H1 (cell line): Measurements from ENCODE around the gene CRYM. TPM values are rescaled to one million over a fixed set of nuclear protein-coding genes. Genes with fewer than 3 reads are reported as not detected.

Source experiments
- CTCF ChIA-PET: fragments of 300-600 bp; sonication (Branson Sonifier 250); formaldehyde crosslinking; loops from one replicate; lab custom pipeline; 2021; ENCODE audit not compliant: partially characterized antibody; lab: Charles Lee
- POLR2A ChIA-PET: fragments of 300-600 bp; sonication (Branson Sonifier 250); formaldehyde crosslinking; loops from one replicate; lab custom pipeline; 2021; ENCODE audit warnings: inconsistent platforms; ENCODE audit not compliant: partially characterized antibody; lab: Charles Lee
- DNase-seq, 2 experiments: peaks; one replicate each; pipeline versions ENCODE4 v3.0.0 to v3.0.0-alpha.2; 2010 to 2022; ENCODE audit warnings: low spot score in 2 of 2, low read depth in 1 of 2, mixed read lengths in 1 of 2
- FAIRE-seq: peaks from 2 replicates; lab custom pipeline; 2011; peaks lifted over from hg19 to GRCh38; lab: Jason Lieb, UNC
- H2AFZ ChIP-seq: 2 replicates; pipeline ENCODE4 v1.8.1; 2012; ENCODE audit warnings: low read length, inconsistent platforms
- H2AK5ac ChIP-seq: 2 replicates; pipeline ENCODE4 v1.6.1; 2013; ENCODE audit warnings: low read depth, low read length
- H2BK120ac ChIP-seq: replicated peaks from 2 replicates; pipeline ENCODE3; 2013; ENCODE audit warnings: low read depth, low read length, inconsistent platforms
- H2BK12ac ChIP-seq: 2 replicates; pipeline ENCODE4 v1.6.1; 2013; ENCODE audit warnings: low read depth, low read length
- H2BK15ac ChIP-seq: 2 replicates; pipeline ENCODE4 v1.6.1; 2013; ENCODE audit warnings: low read length
- H2BK20ac ChIP-seq: 2 replicates; pipeline ENCODE4 v1.6.1; 2013; ENCODE audit warnings: low read length
- H2BK5ac ChIP-seq: 2 replicates; pipeline ENCODE4 v1.6.1; 2013; ENCODE audit warnings: low read depth, low read length
- H3K14ac ChIP-seq: 2 replicates; pipeline ENCODE4 v1.6.1; 2013; ENCODE audit warnings: inconsistent platforms; ENCODE audit not compliant: insufficient read length
- H3K18ac ChIP-seq: 2 replicates; pipeline ENCODE4 v1.6.1; 2013; ENCODE audit warnings: low read length; ENCODE audit errors: extremely low read depth
- H3K23ac ChIP-seq: 2 replicates; pipeline ENCODE4 v1.6.1; 2013; ENCODE audit warnings: inconsistent platforms; ENCODE audit not compliant: insufficient read length
- H3K23me2 ChIP-seq: 2 replicates; pipeline ENCODE4 v1.6.1; 2013; ENCODE audit warnings: low read depth, low read length
- H3K27ac ChIP-seq: 2 replicates; pipeline ENCODE4 v1.6.1; 2011; ENCODE audit warnings: low read depth, low read length, inconsistent platforms
- H3K27me3 ChIP-seq, 4 experiments: replicated peaks in 1 of 4; 1 replicate in 1 of 4; 2 replicates in 3 of 4; pipeline versions ENCODE4 v1.6.1 to v1.8.1; 2011 to 2013; ENCODE audit warnings: low read length in 3 of 4, mild to moderate bottlenecking in 3 of 4, inconsistent platforms in 2 of 4, mixed read lengths in 2 of 4, moderate library complexity in 1 of 4; ENCODE audit not compliant: control insufficient read depth in 3 of 4, insufficient read depth in 3 of 4; ENCODE audit errors: extremely low read depth in 1 of 4
- H3K36me3 ChIP-seq, 4 experiments: 2 replicates each; pipeline versions ENCODE4 v1.6.1 to v1.8.1; 2011 to 2013; ENCODE audit warnings: mild to moderate bottlenecking in 4 of 4, low read length in 3 of 4, moderate library complexity in 2 of 4, control low read depth in 1 of 4, inconsistent platforms in 1 of 4; ENCODE audit not compliant: insufficient read depth in 4 of 4, control insufficient read depth in 2 of 4
- H3K4ac ChIP-seq: replicated peaks from 2 replicates; pipeline ENCODE3; 2013; ENCODE audit warnings: low read length, low read depth, mixed read lengths, inconsistent platforms; ENCODE audit not compliant: insufficient read length
- H3K4me1 ChIP-seq, 4 experiments: replicated peaks in 1 of 4; 1 replicate in 1 of 4; 2 replicates in 3 of 4; pipeline versions ENCODE4 v1.6.1 to v1.8.1; 2011 to 2013; ENCODE audit warnings: low read length in 3 of 4, inconsistent platforms in 2 of 4, mixed read lengths in 1 of 4; ENCODE audit not compliant: insufficient read depth in 4 of 4, control insufficient read depth in 3 of 4
- H3K4me2 ChIP-seq, 2 experiments: 2 replicates each; pipeline versions ENCODE4 v1.6.1 to v1.8.1; 2011 to 2013; ENCODE audit warnings: low read depth in 2 of 2, low read length in 2 of 2, control low read depth in 1 of 2, inconsistent platforms in 1 of 2, mild to moderate bottlenecking in 1 of 2; ENCODE audit not compliant: insufficient read depth in 1 of 2
- H3K4me3 ChIP-seq, 4 experiments: fragments of 200-600, 300-600 bp in 1 of 4; sonication (generic), shearing (Covaris generic), sonication (Bioruptor Twin) in 1 of 4; 2 replicates each; pipeline versions ENCODE4 v1.5.1 to v1.8.1; 2011 to 2016; ENCODE audit warnings: low read length in 4 of 4, low read depth in 3 of 4, control low read depth in 2 of 4, inconsistent platforms in 2 of 4, mild to moderate bottlenecking in 2 of 4, mixed read lengths in 1 of 4, moderate library complexity in 1 of 4; ENCODE audit not compliant: insufficient read depth in 2 of 4; ENCODE audit errors: extremely low read depth in 1 of 4
- H3K56ac ChIP-seq: replicated peaks from 2 replicates; pipeline ENCODE3; 2013; ENCODE audit warnings: low read depth, mild to moderate bottlenecking, mixed read lengths, low read length, inconsistent platforms; ENCODE audit not compliant: insufficient read length
- H3K79me1 ChIP-seq: 2 replicates; pipeline ENCODE4 v1.6.1; 2013; ENCODE audit warnings: low read depth, low read length, control low read depth
- H3K79me2 ChIP-seq, 2 experiments: 2 replicates each; pipeline versions ENCODE4 v1.6.1 to v1.8.1; 2012 to 2013; ENCODE audit warnings: low read length in 2 of 2, mild to moderate bottlenecking in 2 of 2, inconsistent platforms in 1 of 2; ENCODE audit not compliant: insufficient read depth in 2 of 2, control insufficient read depth in 1 of 2
- H3K9ac ChIP-seq, 4 experiments: replicated peaks in 1 of 4; 1 replicate in 1 of 4; 2 replicates in 3 of 4; pipeline versions ENCODE4 v1.6.1 to v1.8.1; 2011 to 2013; ENCODE audit warnings: low read depth in 3 of 4, low read length in 3 of 4, control low read depth in 2 of 4, mild to moderate bottlenecking in 2 of 4, moderate library complexity in 2 of 4, inconsistent platforms in 1 of 4; ENCODE audit errors: extremely low read depth in 1 of 4
- H3K9me3 ChIP-seq, 2 experiments: 2 replicates each; pipeline versions ENCODE4 v1.6.1 to v1.8.1; 2012 to 2013; ENCODE audit warnings: mild to moderate bottlenecking in 2 of 2, moderate library complexity in 2 of 2, control low read depth in 1 of 2, inconsistent platforms in 1 of 2, low read depth in 1 of 2, low read length in 1 of 2, mixed read lengths in 1 of 2; ENCODE audit not compliant: insufficient read depth in 2 of 2
- H4K20me1 ChIP-seq, 2 experiments: replicated peaks in 1 of 2; 2 replicates each; pipeline versions ENCODE3 to v1.8.1; 2011 to 2013; ENCODE audit warnings: inconsistent platforms in 2 of 2, low read length in 2 of 2, mild to moderate bottlenecking in 1 of 2; ENCODE audit not compliant: insufficient read depth in 2 of 2, control insufficient read depth in 1 of 2
- H4K5ac ChIP-seq: 2 replicates; pipeline ENCODE4 v1.6.1; 2013; ENCODE audit warnings: low read length, low read depth, mixed read lengths, inconsistent platforms; ENCODE audit not compliant: insufficient read length
- H4K8ac ChIP-seq: 2 replicates; pipeline ENCODE4 v1.8.0; 2013; ENCODE audit warnings: mild to moderate bottlenecking, moderate library complexity, low read length, inconsistent platforms; ENCODE audit not compliant: insufficient read depth; ENCODE audit errors: extremely low read depth
- H4K91ac ChIP-seq: replicated peaks from 2 replicates; pipeline ENCODE3; 2013; ENCODE audit warnings: low read length, mixed read lengths, inconsistent platforms; ENCODE audit not compliant: insufficient read length
- BACH1 ChIP-seq: IDR thresholded peaks from 2 replicates; pipeline ENCODE4 v1.6.1; 2012; ENCODE audit warnings: low read length, improper control_type of control experiment
- CTCF ChIP-seq, 3 experiments: IDR thresholded peaks; 1 replicate in 2 of 3; 2 replicates in 1 of 3; pipeline versions ENCODE4 v1.5.1 to v1.6.1; 2011; ENCODE audit warnings: low read length in 3 of 3, mild to moderate bottlenecking in 3 of 3, inconsistent platforms in 2 of 3, low read depth in 1 of 3, moderate library complexity in 1 of 3; ENCODE audit not compliant: insufficient read depth in 1 of 3; ENCODE audit errors: control extremely low read depth in 1 of 3
- MAX ChIP-seq: IDR thresholded peaks from 2 replicates; pipeline ENCODE4 v1.6.1; 2012; ENCODE audit warnings: inconsistent platforms
- RAD21 ChIP-seq, 2 experiments: IDR thresholded peaks in 1 of 2; conservative IDR thresholded peaks in 1 of 2; 2 replicates each; pipeline ENCODE4 v1.6.1; 2011; ENCODE audit warnings: low read depth in 2 of 2, low read length in 2 of 2, improper control_type of control experiment in 1 of 2, inconsistent platforms in 1 of 2, mild to moderate bottlenecking in 1 of 2, moderate library complexity in 1 of 2
- RNF2 ChIP-seq: fragments of 200-900, 300-1000 bp; sonication (generic); IDR thresholded peaks from 2 replicates; pipeline ENCODE4 v1.7.1; 2016; ENCODE audit warnings: borderline replicate concordance, low read depth, mild to moderate bottlenecking, antibody characterized with exemption, low read length; ENCODE audit not compliant: poor library complexity, severe bottlenecking; ENCODE audit errors: missing control alignments
- SIN3A ChIP-seq, 2 experiments: IDR thresholded peaks in 1 of 2; conservative IDR thresholded peaks in 1 of 2; 2 replicates each; pipeline ENCODE4 v1.6.1; 2011 to 2012; ENCODE audit warnings: low read length in 2 of 2, improper control_type of control experiment in 1 of 2, low read depth in 1 of 2, mild to moderate bottlenecking in 1 of 2
- WGBS, 2 experiments: shearing (Covaris generic) in 1 of 2; methylation state at CpG; one replicate each; pipeline versions ENCODE4 v1.1.6 to v1.1.7; 2013 to 2015; ENCODE audit warnings: low lambda C conversion rate in 2 of 2, mixed read lengths in 2 of 2, inconsistent platforms in 1 of 2, low coverage in 1 of 2, missing lambda C conversion rate in 1 of 2; ENCODE audit not compliant: insufficient replicate concordance in 2 of 2, insufficient coverage in 1 of 2, insufficient read length in 1 of 2; ENCODE audit errors: extremely low coverage in 1 of 2, missing lambda C conversion rate in 1 of 2; 5-methylcytosine and 5-hydroxymethylcytosine counted together
- polyA plus RNA-seq, 7 experiments: library from polyadenylated mRNA; depleted of rRNA in 3 of 7; stranded (reverse) in 5 of 7; unstranded in 2 of 7; fragments of >200 nt in 5 of 7; fragments of 200-250 nt in 2 of 7; gene quantifications; 1 replicate in 5 of 7; 2 replicates in 1 of 7; 4 replicates in 1 of 7; pipeline versions ENCODE4 v1.2.1 to v1.2.3, GENCODE V29; 2011 to 2013; ENCODE audit warnings: missing spikeins in 2 of 7, mixed read lengths in 2 of 7
- total RNA-seq: library from RNA; stranded (reverse); fragmentation: NEBNext Ultra II Directional; extraction: Animal tissue kit (Norgen Biotek cat#: 25700); gene quantifications from 2 replicates; pipeline ENCODE4 v1.2.1, GENCODE V29; 2021

CRYM gene
- total and polyA plus RNA-seq, 2 of the 8 experiments (the other 6 are each of a cell fraction or from before 2014, with no cell fraction given): 12.9 to 40.4 TPM

GRCh38 chr16:21300309-21301167 lies 22.4 kb upstream of the CRYM start:
- H3K79me1 ChIP-seq: no peaks in the 10 kb centered on the region
- no peak overlapping the region for H3K56ac ChIP-seq
- no peak overlapping the region for H3K4ac ChIP-seq
- H2BK120ac ChIP-seq: no peak overlapping the region
- no peak overlapping the region for H3K23ac ChIP-seq
- H2AK5ac ChIP-seq: no peak overlapping the region
- H3K36me3 ChIP-seq: no peaks in the 10 kb centered on the region
- H4K5ac ChIP-seq: no peak overlapping the region
- H2AFZ ChIP-seq: peak overlapping the region; percentile 36; the same call in 1 of the 2 replicates
- POLR2A ChIA-PET: interaction anchor here (0.7 to 1.9 kb wide), 6 partner anchors 13 to 148 kb away, joined by 3 to 9 read pairs (median 6); partner anchors contain the start of gene LDAF1
- no peak overlapping the region for H3K27ac ChIP-seq
- peak; percentile 96 for FAIRE-seq
- H4K8ac ChIP-seq: peak overlapping the region; percentile 42
- H4K20me1 ChIP-seq: peaks cover 0 to 7% of the 10 kb centered on the region in 2 experiments
- no peak overlapping the region for H3K14ac ChIP-seq
- H2BK12ac ChIP-seq: no peak overlapping the region; the same call in 1 of the 2 replicates
- DNase-seq: peak; percentile 82 to 83
- CTCF ChIA-PET: interaction anchor here (0.5 to 3.8 kb wide), 25 partner anchors 9 to 475 kb away, joined by 3 to 65 read pairs (median 4); partner anchors contain the start of genes CRYM and LDAF1
- no peak overlapping the region for H3K9ac ChIP-seq
- 4% methylated on average over 36 of the region's 36 CpGs; no CpG with 5 or more reads in 1 of the 2 experiments for WGBS, 2 experiments
- no peak overlapping the region for H2BK5ac ChIP-seq
- H2BK20ac ChIP-seq: no peak overlapping the region
- peak overlapping the region; percentile 76 to 96 for H3K4me2 ChIP-seq
- H2BK15ac ChIP-seq: no peak overlapping the region
- no peaks in the 10 kb centered on the region for H3K79me2 ChIP-seq
- no peaks in the 10 kb centered on the region for H3K9me3 ChIP-seq
- H3K27me3 ChIP-seq: peaks cover 8 to 38% (median 25%) of the 10 kb centered on the region in 4 experiments
- H4K91ac ChIP-seq: no peak overlapping the region
- H3K18ac ChIP-seq: no peak overlapping the region
- peaks cover 10% of the 10 kb centered on the region; the same call in 1 of the 2 replicates for H3K23me2 ChIP-seq
- H3K4me3 ChIP-seq: peak overlapping the region; percentile 34 to 74 (median 68)
- peaks cover 0 to 3% (median 2%) of the 10 kb centered on the region in 4 experiments; a peak in 4 of 7 replicates for H3K4me1 ChIP-seq
- TF ChIP-seq SIN3A (conservative IDR thresholded peaks at IDR 0.05 in 1 of 2, IDR thresholded peaks at IDR 0.05 in 1 of 2; ENCODE audit: low read depth in 1 of 2, low read length in 2 of 2) (peak in 1 of 2 experiments; percentile 73; a peak in 1 of 4 replicates), RNF2 (peak; percentile 6), MAX (no peak), CTCF (IDR thresholded peaks at IDR 0.05; ENCODE audit: control extremely low read depth in 1 of 3, insufficient read depth in 1 of 3, low read depth in 1 of 3, low read length in 3 of 3) (peak; percentile 74 to 98 (median 92)), RAD21 (IDR thresholded peaks at IDR 0.05 in 1 of 2, conservative IDR thresholded peaks at IDR 0.05 in 1 of 2; ENCODE audit: low read depth in 2 of 2, low read length in 2 of 2) (peak; percentile 96), BACH1 (no peak)
